ENCODE data around the gene MYG1. TPM values are rescaled to one million over a fixed set of nuclear protein-coding genes. Genes with fewer than 3 reads are reported as not detected.

The MYG1 gene
- total RNA-seq, 4 donors from 2014 or later = 26.7 to 46.5 (median 40.7) TPM

DNA sequence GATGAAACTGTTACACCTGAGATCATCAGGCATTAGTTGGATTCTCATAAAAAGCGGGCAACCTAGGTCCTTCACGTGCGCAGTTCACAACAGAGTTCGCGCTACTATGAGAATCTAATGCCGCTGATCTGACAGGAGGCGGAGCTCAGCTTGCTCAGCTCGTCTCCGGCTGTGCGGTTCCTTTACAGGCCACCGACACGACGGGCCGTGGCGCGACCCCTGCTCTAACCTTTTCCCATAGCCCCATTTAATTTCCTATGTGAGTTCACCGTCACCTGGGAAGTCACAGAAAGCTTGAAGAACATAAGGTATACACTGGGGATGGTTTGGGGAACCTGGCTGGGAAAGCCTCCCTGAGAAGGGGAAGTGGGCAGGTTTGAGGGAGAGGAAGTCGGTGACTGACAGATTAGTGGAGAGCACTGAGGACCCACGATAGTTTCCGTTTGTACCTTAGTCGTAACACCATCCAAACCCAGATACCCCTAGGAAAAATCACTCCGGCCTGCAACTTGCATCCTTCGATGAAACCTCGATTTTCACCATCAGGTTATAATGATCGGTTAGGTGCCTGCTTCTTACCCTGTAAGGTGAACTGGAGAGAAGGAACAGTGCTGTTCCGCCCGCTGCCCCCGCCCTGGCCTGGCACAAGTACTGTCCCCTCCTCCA lies 24.8 kb downstream of the MYG1 start:
- TF ChIP-seq, protein P1, sequence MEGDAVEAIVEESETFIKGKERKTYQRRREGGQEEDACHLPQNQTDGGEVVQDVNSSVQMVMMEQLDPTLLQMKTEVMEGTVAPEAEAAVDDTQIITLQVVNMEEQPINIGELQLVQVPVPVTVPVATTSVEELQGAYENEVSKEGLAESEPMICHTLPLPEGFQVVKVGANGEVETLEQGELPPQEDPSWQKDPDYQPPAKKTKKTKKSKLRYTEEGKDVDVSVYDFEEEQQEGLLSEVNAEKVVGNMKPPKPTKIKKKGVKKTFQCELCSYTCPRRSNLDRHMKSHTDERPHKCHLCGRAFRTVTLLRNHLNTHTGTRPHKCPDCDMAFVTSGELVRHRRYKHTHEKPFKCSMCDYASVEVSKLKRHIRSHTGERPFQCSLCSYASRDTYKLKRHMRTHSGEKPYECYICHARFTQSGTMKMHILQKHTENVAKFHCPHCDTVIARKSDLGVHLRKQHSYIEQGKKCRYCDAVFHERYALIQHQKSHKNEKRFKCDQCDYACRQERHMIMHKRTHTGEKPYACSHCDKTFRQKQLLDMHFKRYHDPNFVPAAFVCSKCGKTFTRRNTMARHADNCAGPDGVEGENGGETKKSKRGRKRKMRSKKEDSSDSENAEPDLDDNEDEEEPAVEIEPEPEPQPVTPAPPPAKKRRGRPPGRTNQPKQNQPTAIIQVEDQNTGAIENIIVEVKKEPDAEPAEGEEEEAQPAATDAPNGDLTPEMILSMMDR (IDR thresholded peaks at IDR 0.05; ENCODE audit: low read depth) = no peak

DNA sequence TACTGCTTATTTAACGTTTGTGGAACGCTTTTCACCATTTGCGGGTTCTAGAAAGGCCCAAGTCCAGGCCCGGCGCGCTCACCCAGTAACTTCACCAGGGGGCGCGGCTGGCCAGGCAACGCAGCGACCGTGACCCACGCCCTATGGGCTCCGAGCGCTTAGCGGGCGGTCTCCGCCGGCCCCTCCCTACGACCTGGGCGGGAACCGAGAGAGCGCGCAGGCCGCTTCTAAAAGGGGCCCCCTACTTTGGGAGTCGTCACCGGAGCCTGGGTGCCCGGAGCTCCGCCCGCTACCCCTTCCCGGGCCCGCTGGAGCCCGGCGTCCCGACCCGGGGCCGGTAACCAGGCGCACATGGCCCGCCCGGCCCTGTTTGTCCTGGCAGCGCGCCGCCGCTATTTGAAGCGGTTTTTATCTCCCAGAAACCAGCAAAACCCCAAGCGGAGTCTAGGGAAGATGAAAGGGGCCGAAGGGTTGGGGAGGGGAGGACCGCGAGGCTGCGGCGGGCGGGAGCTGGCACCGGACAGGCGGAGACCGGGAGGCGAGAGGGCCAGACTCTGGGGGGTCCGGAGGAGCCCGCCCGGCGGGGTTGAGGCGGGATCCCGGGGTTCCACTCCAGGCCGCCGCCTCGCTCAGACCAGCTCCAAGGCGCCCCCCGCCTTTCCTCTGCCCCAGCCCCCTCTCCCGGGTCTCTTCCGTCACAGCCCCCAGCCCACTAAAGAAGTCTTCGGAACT lies 25.4 kb downstream of the MYG1 start:
- TF ChIP-seq, protein P1 (IDR thresholded peaks at IDR 0.05; ENCODE audit: low read depth) = no peak

DNA sequence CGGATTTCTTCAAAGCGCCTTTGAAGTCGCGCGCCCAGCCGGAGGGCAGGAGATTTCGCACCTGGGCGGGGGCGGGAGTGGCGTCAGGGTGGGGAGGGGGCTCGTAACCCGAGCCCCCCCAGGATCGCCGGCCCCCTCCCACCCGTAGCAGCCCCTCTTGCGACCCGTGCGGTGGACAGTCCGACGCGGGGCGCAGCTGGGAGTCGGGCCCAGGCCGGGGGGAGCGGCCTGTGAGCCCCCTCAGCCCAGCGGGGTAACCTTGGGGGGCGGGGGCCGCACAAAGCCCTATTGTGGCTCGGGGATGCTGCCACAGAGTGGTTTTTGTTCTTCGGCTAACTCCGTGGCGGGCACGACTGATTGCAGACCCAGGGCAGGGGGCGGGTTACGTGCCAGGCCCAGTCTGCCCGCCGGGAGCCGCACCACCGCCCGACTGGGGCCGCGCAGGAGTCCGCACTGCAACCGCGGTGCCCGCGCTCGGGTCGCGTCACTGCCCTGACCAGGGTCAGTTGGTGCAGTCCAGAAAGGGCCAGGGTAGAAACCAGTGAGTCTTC lies 26.1 kb downstream of the MYG1 start:
- TF ChIP-seq, protein P1 (IDR thresholded peaks at IDR 0.05; ENCODE audit: low read depth) = no peak

DNA sequence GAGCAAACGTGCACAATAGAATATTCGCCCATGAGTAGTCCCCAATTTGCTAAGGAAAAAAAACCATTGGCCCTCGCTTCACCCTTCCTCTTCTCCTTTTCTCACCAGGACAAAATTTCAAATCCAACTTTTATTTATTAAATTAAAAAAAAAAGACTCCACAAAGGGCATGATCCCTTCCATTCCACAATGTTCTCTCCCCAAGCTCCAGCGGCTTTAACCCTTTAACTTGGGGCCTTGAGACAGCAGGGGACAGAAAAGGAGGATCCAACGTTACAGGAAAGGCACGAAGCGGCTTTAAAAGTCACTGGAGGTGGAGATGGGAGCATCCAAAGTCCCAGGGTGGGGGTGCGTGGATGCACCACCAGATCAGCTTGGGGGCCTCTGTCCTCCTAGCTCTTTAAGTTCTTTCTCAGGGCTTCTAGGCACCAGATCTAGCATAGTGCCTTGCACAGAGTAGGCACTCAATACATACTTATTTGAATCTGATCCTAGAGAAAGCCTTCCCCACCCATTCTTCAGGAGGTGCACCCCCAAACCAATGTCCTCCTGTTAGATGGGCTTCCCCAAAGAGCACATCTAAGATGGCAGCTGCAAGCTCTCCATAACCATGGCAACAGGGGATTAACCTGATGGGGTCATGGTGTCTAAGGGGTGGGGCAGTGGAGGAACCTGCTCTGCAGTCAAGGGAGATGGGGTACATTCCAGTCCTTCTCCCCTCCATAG lies 27.1 kb downstream of the MYG1 start:
- TF ChIP-seq, protein P1 (IDR thresholded peaks at IDR 0.05; ENCODE audit: low read depth) = no peak

DNA sequence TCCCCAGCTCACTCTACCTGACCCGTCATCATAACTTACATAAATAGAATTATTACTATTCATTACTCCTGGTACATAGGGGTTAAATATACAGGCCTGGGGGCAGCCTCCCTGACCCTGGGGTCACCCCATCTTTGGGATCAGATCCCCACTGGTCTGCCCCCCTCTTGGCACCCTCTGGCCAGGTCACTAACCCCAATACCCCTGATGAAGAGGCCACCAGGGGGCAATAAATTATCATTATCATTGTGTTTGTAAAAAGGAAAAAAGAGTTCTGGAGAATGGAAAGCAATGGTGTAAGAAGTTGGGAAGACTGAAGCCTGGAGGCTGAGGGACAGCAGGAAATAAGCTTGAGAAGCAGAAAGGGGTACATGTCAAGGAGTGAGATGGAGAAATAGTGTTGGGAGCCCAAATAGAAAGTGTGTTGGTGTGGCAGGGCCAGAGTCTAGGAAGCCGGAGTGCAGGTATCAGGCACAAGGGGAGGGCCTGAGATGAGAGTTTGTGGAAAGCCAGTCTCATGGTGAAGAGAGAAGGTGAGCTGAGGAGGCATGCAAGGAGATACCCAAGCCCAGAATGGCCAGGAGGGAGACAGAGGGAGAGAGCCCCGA lies 28.0 kb downstream of the MYG1 start:
- TF ChIP-seq, protein P1 (IDR thresholded peaks at IDR 0.05; ENCODE audit: low read depth) = no peak

DNA sequence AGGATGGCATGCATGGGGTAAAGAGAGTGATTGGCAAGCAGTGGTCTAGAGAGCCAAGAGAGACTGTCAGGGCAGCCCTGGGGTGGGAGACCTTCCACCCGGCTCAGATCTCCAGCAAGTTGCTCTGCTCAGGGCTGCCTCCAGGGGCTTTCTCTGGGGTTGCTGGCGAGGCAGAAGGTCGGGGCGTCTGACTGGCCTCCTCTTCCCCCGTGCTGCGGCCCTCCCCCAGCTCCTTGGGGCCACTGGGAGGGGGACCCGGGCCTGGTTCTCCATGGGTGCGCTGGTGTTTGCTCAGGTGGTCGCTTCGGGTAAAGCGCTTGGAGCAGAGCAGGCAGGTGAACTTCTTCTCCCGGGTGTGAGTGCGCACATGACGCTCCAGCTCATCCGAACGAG lies 28.5 kb downstream of the MYG1 start:
- TF ChIP-seq, protein P1 (IDR thresholded peaks at IDR 0.05; ENCODE audit: low read depth) = no peak

Data from subcutaneous adipose tissue (tissue), 4 donors.